ENCODE results near the gene ACSM3. TPM values are rescaled to one million over a fixed set of nuclear protein-coding genes. Genes with fewer than 3 reads are reported as not detected.

Gene ACSM3
- polyA plus RNA-seq, 1 of the 3 experiments (the other 2 are of a cell fraction), result 0.44 TPM

GRCh38 chr16:20766294-20766693, 2.5 kb downstream of the ACSM3 start (continued):
- TF ChIP-seq, protein P1, sequence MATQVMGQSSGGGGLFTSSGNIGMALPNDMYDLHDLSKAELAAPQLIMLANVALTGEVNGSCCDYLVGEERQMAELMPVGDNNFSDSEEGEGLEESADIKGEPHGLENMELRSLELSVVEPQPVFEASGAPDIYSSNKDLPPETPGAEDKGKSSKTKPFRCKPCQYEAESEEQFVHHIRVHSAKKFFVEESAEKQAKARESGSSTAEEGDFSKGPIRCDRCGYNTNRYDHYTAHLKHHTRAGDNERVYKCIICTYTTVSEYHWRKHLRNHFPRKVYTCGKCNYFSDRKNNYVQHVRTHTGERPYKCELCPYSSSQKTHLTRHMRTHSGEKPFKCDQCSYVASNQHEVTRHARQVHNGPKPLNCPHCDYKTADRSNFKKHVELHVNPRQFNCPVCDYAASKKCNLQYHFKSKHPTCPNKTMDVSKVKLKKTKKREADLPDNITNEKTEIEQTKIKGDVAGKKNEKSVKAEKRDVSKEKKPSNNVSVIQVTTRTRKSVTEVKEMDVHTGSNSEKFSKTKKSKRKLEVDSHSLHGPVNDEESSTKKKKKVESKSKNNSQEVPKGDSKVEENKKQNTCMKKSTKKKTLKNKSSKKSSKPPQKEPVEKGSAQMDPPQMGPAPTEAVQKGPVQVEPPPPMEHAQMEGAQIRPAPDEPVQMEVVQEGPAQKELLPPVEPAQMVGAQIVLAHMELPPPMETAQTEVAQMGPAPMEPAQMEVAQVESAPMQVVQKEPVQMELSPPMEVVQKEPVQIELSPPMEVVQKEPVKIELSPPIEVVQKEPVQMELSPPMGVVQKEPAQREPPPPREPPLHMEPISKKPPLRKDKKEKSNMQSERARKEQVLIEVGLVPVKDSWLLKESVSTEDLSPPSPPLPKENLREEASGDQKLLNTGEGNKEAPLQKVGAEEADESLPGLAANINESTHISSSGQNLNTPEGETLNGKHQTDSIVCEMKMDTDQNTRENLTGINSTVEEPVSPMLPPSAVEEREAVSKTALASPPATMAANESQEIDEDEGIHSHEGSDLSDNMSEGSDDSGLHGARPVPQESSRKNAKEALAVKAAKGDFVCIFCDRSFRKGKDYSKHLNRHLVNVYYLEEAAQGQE (IDR thresholded peaks at IDR 0.05; ENCODE audit: low read depth, low read length), result no peak
- TF ChIP-seq, protein P2, sequence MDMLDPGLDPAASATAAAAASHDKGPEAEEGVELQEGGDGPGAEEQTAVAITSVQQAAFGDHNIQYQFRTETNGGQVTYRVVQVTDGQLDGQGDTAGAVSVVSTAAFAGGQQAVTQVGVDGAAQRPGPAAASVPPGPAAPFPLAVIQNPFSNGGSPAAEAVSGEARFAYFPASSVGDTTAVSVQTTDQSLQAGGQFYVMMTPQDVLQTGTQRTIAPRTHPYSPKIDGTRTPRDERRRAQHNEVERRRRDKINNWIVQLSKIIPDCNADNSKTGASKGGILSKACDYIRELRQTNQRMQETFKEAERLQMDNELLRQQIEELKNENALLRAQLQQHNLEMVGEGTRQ (IDR thresholded peaks at IDR 0.05; ENCODE audit: borderline replicate concordance, low read depth, low read length), result no peak
- no peak for TF ChIP-seq NFIC (IDR thresholded peaks at IDR 0.05; ENCODE audit: borderline replicate concordance)

DNA sequence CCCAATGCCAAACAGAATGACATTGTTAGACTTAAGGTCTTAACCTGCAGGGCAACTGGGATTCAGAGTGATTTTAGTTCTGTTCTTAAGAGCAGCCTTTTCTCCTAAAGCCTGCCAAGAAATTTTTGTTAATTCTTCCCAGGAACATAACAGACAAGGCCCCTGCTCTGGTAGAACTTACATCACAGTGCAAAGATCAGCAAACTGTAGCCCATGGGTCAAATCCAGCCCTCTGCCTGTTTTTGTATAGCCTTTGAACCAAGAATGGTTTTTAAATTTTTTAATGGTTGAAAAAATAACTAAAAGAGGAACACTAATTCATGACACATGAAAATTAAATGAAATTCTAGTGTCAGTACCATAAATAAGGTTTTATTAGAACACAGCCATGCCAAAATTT, 3.8 kb downstream of the ACSM3 start:
- ChIA-PET POLR2A (no interaction called here), CTCF (no interaction called here)
- no peak overlapping the region for H3K27ac ChIP-seq (ENCODE audit: low read depth in 2 of 2, low read length in 1 of 2)
- no peaks in the 10 kb centered on the region for H3K9me2 ChIP-seq
- no peak overlapping the region for H3K4me2 ChIP-seq
- no peaks in the 10 kb centered on the region for H3K9me3 ChIP-seq
- H3F3A ChIP-seq (replicated peaks; ENCODE audit: insufficient read depth), result no peaks in the 10 kb centered on the region
- H3K36me3 ChIP-seq (replicated peaks in 1 of 2; ENCODE audit: control insufficient read depth in 1 of 2, insufficient read depth in 2 of 2, low read length in 1 of 2), result no peaks in the 10 kb centered on the region
- no peak for DNase-seq
- no peaks in the 10 kb centered on the region for H3K4me1 ChIP-seq (ENCODE audit: control insufficient read depth in 1 of 2, insufficient read depth in 2 of 2, low read depth in 1 of 2, low read length in 1 of 2)
- no peak overlapping the region for H3K4me3 ChIP-seq (ENCODE audit: low read depth in 2 of 2, low read length in 1 of 2)
- H3K27me3 ChIP-seq (ENCODE audit: insufficient read depth), result no peaks in the 10 kb centered on the region
- H2AFZ ChIP-seq (ENCODE audit: low read depth), result no peak overlapping the region
- no peaks in the 10 kb centered on the region for H4K20me1 ChIP-seq (ENCODE audit: insufficient read depth)
- H3K79me2 ChIP-seq (ENCODE audit: insufficient read depth), result no peaks in the 10 kb centered on the region
- TF ChIP-seq, protein P3, sequence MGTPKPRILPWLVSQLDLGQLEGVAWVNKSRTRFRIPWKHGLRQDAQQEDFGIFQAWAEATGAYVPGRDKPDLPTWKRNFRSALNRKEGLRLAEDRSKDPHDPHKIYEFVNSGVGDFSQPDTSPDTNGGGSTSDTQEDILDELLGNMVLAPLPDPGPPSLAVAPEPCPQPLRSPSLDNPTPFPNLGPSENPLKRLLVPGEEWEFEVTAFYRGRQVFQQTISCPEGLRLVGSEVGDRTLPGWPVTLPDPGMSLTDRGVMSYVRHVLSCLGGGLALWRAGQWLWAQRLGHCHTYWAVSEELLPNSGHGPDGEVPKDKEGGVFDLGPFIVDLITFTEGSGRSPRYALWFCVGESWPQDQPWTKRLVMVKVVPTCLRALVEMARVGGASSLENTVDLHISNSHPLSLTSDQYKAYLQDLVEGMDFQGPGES (IDR thresholded peaks at IDR 0.05; ENCODE audit: low read depth, low read length), result no peak
- TF ChIP-seq TEAD4 (IDR thresholded peaks at IDR 0.05; ENCODE audit: borderline replicate concordance, insufficient read depth), result no peak
- no peak for TF ChIP-seq RAD21 (IDR thresholded peaks at IDR 0.05; ENCODE audit: low read length)
- TF ChIP-seq FOXJ3 (CRISPR knock-in tag; IDR thresholded peaks at IDR 0.05), result no peak
- TF ChIP-seq SIN3A (IDR thresholded peaks at IDR 0.05; ENCODE audit: borderline replicate concordance, low read depth, low read length), result no peak
- TF ChIP-seq FOSL2 (IDR thresholded peaks at IDR 0.05; ENCODE audit: borderline replicate concordance, low read depth), result no peak
- TF ChIP-seq TAF1 (IDR thresholded peaks at IDR 0.05; ENCODE audit: borderline replicate concordance, low read depth, low read length), result no peak
- TF ChIP-seq, protein P4, sequence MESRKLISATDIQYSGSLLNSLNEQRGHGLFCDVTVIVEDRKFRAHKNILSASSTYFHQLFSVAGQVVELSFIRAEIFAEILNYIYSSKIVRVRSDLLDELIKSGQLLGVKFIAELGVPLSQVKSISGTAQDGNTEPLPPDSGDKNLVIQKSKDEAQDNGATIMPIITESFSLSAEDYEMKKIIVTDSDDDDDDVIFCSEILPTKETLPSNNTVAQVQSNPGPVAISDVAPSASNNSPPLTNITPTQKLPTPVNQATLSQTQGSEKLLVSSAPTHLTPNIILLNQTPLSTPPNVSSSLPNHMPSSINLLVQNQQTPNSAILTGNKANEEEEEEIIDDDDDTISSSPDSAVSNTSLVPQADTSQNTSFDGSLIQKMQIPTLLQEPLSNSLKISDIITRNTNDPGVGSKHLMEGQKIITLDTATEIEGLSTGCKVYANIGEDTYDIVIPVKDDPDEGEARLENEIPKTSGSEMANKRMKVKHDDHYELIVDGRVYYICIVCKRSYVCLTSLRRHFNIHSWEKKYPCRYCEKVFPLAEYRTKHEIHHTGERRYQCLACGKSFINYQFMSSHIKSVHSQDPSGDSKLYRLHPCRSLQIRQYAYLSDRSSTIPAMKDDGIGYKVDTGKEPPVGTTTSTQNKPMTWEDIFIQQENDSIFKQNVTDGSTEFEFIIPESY (IDR thresholded peaks at IDR 0.05; ENCODE audit: borderline replicate concordance, low read depth), result no peak
- TF ChIP-seq, protein P1 (IDR thresholded peaks at IDR 0.05; ENCODE audit: low read depth, low read length), result no peak
- H3K9ac ChIP-seq, result no peak overlapping the region
